Ishikawa (cell line): ENCODE data around the gene TMEM63A.

Experiments used
- TAF1 ChIP-seq: IDR thresholded peaks from 2 replicates; pipeline ENCODE4 v1.6.1; 2012; ENCODE audit warnings: low read depth, mild to moderate bottlenecking
- TF ChIP-seq, protein P1 (sequence below): IDR thresholded peaks from 2 replicates; pipeline ENCODE4 v1.6.1; 2012; ENCODE audit warnings: low read depth, mild to moderate bottlenecking
- TF ChIP-seq, protein P2 (sequence below): IDR thresholded peaks from 2 replicates; pipeline ENCODE4 v1.6.1; 2012

DNA sequence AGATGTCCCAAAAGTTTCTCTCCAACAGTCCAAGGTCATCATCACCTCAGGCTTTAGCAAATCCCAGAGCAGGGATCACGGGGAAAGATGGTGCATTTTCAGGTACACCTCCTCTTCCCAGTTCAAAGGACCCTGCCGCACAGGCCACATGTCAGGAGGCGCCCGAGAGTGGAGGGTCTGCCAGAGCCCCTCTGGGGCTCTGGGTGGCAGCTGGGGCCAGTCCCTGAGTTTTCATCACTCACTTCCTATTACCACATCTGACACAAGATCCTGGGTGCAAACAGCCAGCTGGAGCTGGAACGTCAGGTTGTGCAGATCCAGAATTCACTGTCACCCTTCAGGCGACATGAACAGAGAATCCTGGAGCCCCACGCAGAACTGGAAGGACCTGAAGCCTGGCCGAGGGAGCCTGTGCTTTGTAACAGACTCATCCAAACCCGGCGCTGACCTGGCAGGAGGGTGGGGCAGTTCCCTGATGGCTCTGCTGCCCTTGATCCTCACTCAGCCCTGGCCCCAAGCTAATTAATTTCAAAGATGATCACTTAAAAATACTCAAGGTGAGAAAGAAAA, 8.8 kb downstream of the TMEM63A start:
- TF ChIP-seq, protein P1, sequence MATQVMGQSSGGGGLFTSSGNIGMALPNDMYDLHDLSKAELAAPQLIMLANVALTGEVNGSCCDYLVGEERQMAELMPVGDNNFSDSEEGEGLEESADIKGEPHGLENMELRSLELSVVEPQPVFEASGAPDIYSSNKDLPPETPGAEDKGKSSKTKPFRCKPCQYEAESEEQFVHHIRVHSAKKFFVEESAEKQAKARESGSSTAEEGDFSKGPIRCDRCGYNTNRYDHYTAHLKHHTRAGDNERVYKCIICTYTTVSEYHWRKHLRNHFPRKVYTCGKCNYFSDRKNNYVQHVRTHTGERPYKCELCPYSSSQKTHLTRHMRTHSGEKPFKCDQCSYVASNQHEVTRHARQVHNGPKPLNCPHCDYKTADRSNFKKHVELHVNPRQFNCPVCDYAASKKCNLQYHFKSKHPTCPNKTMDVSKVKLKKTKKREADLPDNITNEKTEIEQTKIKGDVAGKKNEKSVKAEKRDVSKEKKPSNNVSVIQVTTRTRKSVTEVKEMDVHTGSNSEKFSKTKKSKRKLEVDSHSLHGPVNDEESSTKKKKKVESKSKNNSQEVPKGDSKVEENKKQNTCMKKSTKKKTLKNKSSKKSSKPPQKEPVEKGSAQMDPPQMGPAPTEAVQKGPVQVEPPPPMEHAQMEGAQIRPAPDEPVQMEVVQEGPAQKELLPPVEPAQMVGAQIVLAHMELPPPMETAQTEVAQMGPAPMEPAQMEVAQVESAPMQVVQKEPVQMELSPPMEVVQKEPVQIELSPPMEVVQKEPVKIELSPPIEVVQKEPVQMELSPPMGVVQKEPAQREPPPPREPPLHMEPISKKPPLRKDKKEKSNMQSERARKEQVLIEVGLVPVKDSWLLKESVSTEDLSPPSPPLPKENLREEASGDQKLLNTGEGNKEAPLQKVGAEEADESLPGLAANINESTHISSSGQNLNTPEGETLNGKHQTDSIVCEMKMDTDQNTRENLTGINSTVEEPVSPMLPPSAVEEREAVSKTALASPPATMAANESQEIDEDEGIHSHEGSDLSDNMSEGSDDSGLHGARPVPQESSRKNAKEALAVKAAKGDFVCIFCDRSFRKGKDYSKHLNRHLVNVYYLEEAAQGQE = no peak
- TF ChIP-seq, protein P2, sequence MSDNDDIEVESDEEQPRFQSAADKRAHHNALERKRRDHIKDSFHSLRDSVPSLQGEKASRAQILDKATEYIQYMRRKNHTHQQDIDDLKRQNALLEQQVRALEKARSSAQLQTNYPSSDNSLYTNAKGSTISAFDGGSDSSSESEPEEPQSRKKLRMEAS = no peak
- TF ChIP-seq TAF1 = no peak
